Measurements from ENCODE around the gene NHLH1.

Gene NHLH1

DNA sequence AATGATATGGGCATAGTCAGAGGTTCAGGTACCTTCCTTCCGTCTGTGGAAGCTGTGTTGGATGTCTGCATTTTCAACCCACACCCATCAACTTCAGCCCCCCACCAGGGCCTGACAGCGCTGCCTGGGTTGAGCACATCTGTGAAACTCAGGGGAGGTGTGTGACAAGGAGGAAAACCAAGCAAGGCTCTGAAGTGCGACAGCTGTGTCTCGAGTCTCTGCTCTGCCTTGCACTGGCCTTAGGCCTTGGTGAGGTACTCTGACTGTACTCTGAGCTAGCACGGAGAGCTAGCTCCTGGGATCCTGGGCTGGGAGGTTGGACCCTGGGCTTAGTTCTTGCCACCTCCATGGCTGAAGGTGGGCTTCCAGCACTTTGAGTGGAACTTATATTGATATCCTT, 42.6 kb downstream of the NHLH1 start:
- no peak for DNase-seq

- peak in 16 of 58 donors; percentile 21 to 75 (median 34) for DNase-seq
Measured at GRCh38 chr1:160410406-160411005, 43.6 kb downstream of the NHLH1 start.

- DNase-seq: peak in 7 of 58 donors; percentile 16 to 67 (median 24)
Measured at GRCh38 chr1:160411271-160412027, 44.6 kb downstream of the NHLH1 start.

DNA sequence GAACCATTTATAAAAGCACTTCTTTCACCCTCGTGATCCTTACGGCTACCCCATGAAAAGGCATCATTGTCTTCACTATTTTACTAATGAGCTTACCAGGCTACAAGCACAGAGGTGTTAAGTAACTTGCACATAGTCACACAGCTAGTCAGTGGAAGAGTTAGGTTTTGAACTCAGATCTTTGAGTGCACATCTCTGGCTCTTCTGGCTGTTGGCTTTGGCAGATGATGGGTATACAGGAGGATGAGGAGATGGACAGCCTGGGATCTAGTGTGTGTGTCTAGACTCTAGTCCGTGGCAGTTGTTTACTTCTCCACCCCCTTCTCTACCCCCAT, 45.1 kb downstream of the NHLH1 start:
- no peak for DNase-seq

- DNase-seq: no peak
Measured at GRCh38 chr1:160413716-160414115, 46.8 kb downstream of the NHLH1 start.

DNA sequence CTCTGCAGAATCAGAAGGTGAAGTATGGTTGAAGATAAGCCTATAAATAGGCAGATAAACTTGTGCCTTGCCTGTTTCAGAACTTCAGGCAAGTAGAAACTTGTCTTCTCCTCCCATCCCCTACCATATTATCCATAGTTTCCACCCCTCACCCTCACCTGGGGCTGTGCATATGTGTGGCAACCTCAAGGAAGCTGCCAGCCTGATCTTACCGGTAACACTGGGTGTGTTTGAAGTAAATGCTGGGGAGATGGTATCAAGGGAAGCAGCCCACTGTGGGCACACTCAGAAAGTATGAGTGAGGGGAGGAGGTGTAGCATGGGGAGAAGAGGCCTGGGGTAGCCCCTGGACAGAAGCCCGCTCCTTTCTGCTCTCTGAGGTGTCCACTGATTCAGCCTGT, 48.0 kb downstream of the NHLH1 start:
- no peak for DNase-seq

DNA sequence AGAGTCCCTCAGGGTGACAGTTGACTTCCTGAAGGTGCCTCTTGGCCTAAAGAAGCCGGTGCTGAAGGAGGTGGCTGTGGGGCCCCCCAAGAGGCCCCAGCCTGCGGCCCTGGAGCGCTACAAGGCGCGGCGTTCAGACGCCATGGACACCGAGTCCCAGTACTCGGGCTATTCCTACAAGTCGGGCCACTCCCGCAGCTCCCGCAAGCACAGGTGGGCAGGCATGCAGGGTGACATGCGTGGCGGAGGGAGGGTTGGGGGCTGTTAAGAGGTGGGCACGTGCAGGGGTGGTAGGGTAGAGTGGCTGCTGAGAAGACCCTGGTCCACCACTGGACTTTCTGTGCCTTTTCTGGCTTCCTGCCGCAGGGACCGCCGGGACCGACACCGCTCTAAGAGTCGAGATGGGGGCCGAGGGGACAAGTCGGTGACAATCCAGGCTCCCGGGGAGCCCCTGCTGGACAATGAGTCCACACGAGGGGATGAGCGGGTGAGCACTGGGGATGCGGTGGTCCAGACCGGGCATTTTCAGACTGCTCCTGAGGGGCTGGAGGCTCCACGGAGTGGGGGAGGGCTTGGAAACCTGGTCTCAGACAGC, 48.9 kb downstream of the NHLH1 start:
- DNase-seq: no peak

DNA sequence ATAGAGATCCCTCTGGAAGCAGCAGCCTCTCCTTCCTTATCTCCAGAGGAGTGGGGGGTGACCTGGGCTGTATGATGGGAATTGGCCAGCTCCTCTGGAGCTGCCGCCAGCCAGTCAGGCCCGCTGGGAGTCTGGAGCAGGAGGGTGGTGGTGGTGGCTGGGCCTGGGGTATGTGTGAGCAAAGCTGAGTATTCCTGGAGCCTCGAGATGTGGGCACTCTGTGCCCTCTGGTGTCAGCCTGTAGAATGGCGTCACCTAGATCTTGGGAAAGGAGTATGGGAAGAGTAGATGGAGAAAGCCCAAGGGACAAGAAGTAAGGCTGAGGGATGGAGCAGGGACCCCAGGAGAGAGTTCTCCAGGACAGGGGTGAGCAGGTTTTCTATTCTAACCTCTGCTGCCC, 49.5 kb downstream of the NHLH1 start:
- peak in 1 of 58 donors; percentile 11 for DNase-seq

DNA sequence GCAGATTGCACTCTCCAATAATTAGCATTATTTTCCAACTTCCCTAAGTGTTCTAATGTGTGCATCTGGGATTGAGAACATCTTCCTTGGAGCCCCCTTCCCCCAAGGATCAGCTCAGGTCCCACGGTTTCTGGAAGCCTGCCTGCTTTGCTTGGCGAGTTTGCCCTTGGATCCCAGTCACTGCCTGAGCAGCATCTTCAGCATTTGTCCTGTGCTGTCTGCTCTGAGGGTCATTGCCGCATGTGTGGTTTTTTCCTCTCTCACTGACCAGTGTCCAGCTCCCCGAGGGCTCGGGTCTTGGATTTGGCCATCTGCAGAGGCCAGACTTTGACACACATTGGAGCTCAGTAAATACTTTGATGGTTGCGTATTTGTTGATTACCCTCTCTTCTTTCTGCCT, 51.6 kb downstream of the NHLH1 start:
- no peak for DNase-seq

GRCh38 chr1:160419150-160419837, 52.4 kb downstream of the NHLH1 start:
- no peak for DNase-seq

GRCh38 chr1:160419838-160420169, 52.9 kb downstream of the NHLH1 start:
- no peak for DNase-seq

DNA sequence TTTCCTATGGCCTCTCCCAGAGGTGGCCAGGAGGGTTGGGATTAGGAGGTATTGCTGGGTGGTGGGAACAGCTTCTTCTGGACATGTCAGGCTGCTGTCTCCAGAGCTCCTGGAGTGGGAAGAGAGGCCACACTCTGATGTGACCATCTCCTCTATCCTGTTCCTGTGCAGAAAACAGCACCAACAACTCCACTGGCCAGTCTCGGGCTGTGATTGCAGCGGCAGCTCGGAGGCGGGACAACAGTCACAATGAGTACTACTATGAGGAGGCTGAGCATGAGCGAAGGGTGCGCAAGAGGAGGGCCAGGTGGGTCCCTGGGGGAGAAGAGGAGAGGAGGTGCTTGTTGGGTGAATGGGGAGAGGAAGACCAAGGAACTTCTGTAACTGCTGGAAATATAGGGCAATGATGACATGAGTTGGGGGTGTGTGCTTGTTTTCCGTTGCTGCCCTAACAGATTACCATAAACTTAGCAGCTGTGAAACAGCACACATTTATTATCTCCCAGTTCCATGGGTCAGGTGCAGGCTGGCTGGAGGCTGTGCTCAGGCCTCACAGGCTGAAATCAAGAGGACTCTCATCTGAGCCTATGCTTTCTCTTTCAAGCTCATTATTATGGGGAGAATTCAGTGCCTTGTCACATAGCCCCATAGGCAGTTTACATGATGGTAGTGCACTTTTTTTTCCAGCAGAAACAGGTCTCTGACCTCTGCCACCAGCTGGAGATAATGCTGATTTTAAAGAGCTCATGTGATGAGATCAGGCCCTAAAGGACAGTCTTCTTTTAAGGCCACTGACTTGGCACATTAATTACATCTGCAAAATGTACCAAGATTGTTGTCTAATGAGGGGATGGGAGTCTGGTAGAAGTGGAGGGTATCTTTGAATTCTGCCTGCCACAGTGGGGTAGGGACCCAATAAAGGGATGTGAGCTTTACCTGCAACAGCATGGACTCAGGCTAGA, 54.3 kb downstream of the NHLH1 start:
- no peak for DNase-seq

DNA sequence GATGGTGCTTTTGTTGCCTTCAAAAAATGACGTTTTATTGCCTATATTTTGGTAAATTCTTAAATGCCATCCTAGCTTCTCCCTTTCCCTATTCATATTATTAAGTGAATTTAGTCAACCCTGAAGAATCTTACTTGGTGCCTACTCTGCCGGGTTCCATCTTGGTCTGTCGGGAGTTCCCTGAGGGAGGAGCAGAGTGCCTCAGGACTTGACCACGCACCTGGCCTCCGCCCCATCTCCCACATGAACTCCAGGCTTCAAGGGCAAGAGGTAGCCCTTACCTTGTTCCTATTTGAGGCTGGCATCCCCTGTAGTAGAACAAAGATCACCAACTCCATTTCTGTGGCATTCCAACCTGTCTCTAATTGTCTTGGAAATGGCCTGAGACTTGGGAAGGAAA, 55.0 kb downstream of the NHLH1 start:
- no peak for DNase-seq
